NCI-H345 (cell line): ENCODE data around the gene RBM3.
A peak's percentile ranks its signal among the peaks of the same experiment; 100 is the strongest.

Source experiments
- DNase-seq: peaks from one replicate; lab custom pipeline; 2025; lab: John Stamatoyannopoulos, UW

The RBM3 gene

DNA sequence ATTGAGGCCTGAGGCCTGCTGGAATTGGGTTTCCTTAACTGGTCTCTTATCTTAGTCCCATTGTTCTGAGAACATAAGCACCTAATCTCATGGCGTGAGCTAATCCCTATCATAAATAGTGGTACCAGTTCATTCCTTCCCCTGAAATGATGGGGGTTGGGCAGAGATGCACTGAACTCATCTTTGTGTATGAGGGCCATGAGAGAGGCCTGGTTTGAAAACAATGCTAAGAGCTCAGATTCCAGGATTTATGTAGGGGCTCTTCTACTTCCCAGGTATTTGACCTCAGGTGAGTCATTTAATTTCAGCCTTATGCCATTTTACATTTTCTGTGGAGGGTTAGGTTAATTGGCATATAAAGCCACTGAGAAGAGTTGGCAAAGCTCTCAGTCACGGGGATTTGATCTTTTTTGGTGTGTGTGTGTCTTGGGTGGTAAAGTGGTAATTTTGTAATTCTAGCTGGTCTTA lies 4.4 kb downstream of the RBM3 start:
- no peak for DNase-seq

DNA sequence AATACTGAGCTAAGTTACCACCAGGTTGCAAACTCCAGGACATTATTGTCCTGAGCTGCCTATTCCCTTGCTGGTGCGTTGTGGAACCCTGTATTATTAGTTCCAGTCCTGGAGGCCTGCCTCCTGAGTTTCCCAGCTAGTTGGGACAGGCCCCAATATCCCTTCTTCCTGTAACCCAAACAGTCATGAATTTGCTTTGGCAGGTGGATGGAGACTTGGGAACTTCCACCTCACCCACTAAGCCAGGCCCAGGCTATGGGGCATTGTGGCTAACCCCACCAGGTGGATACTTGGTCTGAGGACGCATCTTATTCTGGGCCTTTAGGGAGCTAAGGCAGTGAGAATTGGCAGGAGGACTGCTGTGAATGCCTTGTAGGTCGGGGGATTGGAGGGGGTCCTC lies 5.0 kb downstream of the RBM3 start:
- no peak for DNase-seq

DNA sequence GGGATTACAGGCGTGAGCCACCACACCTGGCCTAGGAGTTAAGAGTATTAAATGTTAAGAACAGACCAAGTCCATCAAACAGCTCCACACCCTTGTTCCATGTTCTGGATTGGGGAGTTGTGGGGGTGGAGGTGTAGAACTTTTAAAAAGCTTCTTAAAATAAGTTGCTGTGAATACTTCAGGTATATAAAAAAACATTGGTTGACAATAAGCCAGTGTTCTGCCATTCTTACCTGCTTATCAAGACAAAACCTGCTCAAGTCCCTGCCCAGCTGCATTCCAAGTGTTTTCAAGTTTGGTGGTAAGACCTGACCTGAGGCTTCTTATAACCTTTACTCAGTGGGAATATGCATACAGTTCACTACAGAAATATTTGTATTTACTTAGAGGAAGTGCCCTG lies 6.4 kb downstream of the RBM3 start:
- DNase-seq: no peak

DNA sequence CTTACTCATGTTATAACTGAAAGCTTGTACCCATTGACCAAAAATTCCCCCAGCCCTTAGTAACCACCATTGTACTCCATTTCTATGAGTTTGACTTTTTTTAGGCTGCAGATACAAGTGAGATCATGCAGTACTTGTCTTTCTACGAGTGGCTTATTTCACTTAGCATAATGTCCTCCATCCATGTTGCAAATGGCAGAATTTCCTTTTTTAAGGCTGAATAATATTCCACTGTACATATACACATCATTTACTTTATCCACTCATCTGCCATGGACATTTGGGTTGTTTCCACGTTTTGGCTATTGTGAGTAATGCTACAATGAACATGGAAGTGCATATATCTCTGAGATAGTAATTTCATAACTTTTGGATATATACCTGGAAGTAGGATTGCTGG lies 10.4 kb downstream of the RBM3 start:
- no peak for DNase-seq

DNA sequence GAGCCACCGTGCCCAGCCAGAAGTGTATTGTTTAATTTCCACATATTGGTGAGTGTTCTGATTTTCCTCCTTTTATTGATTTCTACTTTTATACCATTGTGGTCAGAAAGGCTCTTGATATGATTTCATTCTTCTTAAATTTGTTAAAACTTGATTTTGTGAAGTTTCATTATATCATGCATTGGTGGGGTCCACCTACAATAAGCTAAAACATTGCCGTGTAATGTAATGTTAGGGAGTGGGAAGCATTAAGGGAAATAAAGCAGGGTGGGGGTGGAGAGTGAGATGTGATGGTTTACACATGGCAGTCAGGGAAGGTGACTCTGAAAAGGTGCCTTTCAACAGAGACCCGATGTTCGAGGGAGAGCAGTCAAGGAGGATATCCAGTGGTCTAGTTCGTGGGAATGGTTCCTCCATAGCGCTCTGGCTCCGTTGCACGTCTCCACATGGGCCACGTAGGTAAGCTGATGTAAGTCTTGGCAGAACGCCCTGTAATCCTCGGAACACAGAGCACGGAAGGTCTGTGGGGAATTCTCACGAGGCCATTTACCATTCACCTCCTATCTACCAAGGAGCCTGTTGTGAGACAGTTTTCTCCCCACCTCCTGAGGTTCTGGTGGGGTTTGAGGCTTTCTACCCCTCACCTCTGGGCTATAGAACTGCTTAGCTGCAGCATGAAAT lies 15.3 kb downstream of the RBM3 start:
- DNase-seq: peak; percentile 41

DNA sequence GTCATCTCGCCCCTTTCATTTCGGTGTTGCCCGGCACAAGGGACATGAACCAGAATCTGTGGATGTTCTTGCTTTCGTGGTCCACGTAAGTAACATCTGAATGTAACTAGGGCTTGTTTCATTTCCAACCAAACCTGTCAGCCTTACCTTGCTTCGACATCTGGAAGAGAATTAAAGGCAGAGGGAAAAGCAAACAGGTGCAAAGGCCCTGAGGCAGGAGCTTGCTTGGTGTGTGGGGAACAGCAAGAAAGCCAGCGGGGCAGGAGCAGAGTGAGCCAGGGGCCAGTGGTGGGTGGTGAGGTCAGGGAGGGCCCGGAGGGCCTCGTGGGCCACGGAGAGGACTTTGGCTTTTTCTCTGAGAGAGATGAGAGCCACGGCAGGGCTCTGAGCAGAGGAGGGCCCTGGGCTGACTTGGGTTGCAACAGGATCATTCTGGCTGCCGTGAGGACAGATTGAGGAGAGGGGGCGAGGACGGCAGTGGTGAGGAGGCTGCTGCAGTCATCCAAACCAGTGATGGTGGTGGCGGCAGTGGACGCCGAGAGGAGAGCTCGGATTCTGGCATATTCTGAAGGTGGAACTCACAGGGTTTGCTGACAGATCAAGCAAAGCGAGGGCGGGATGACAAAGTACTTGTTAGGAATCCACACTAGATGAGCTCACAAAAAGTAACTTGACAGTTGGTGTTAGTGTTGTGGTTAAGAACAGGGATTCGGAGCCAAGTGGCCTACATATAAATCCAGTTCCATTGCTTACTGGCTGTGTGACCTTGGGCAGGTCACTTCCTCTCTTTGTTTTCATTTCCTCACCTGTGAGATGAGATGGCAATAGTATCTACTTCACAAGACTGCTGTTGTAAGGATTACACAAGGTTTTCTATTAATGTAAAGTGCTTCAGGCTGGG lies 16.2 kb downstream of the RBM3 start:
- no peak for DNase-seq

DNA sequence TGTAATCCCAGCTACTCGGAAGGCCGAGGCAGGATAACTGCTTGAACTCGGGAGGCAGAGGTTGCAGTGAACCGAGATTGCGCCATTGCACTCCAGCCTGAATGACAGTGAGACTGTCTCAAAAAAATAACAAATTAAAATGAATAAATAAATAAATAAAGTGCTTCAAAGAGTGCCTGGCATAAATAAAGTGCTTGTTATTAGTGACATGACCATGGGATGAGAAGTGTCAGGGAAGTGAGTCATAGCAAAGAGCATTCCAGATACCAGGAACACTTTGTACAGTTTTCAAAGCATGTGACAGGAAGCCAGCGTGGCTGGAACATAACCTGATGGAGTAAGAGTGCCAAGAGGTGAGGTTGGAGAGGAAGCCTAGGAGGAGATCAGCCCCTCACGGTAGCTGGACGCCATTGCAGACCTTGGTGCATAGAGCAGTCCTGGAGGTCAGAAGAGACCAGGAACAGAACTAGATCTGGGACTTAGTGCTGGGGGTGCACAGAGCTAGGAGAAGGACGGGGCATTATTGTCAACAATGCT lies 17.0 kb downstream of the RBM3 start:
- DNase-seq: no peak

DNA sequence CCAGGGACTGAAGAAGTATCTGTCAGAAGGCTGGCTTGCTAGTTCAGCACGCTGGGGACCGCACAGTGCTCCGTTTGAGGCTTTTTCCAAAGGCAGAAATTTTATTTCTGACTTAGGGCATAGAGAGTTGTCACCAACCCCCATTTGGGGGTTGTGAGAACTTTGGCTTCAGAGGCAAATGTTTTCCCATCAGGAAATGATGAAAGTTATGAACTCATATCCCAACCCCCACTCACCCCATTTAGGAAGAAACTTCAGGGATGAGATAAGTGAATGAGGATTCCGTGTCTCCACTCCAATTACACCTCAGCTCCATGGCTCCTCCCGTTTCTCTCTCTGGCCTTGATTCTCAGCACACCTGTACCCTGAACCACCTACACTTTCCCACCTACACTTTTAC lies 18.7 kb downstream of the RBM3 start:
- DNase-seq: no peak

DNA sequence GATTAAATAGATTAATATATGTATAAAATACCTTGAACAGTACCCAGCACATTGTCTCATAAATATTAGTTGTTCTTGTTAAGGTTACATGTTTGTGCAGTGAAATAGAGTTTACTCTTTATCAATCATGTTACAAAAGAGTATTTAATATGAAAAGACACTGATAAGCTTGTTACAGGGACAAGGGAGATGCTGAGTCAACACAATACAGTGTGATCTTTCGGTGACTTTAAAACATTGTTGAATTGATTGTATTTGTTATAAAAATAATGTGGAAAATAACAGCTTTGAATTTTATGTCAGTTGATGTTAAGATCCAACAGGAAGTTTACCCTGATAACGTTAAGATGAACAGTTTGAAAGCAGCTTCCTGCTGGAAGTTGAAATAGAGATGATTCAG lies 21.6 kb downstream of the RBM3 start:
- no peak for DNase-seq

DNA sequence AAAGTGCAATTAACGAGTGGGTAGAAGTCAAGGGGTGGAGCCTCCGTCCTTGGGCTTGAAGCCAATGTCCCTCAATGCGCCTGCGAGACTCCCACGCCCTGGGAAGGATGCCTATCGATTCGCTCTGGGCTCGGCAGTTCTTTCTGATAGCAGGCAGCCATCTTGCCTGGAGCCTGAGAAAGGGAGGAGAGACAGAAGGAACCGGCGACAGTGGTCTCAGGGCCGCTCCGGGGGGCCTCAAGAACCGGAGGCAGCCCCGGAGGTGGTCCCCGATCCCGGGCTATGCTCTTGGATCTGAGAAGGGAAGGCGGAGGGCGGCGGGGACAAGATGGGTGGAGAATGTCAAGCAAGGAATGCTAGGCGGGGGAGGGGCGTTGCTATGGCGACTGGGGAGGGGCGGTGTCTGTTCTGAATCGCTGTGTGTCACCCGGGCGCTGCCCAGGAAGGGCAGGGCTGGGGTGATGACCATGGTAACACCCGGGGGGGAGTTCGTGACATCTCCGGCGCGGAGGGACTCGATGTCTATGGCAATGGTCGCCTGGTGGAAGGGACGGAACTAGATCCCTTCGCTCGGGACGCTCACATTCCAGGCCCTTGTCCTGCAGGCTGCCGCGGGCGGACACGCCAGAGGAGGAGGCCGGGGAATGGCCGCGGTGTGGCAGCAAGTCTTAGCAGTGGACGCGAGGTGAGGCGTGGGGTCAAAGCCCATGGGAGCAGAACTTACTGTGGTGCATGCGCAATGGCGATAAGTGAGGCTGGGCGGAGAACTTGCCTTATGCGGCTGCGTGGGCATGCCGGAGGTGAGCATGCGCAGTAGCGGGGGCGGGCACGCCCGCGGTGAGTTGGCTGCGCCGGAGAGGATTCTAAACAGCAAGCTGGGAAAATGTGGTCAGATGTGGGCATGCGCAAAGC lies 23.3 kb downstream of the RBM3 start, which contains the start of gene WDR13:
WDR13 (plus strand) TSS at position 140 of the 912 bp plus-strand sequence; CDS start at position 645, 505 bp downstream.
- DNase-seq: peak; percentile 93

DNA sequence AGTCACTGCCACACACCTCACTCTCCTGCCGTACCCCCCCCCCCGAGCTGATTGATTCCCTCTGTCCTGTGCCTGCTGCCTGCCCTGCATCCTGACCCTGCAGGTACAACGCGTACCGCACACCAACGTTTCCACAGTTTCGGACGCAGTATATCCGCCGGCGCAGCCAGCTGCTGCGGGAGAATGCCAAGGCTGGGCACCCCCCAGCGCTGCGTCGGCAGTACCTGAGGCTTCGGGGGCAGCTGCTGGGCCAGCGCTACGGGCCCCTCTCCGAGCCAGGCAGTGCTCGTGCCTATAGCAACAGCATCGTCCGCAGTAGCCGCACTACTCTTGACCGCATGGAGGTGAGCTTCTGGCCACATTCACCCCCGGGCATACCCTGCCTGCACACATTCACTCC lies 24.3 kb downstream of the RBM3 start:
- no peak for DNase-seq

DNA sequence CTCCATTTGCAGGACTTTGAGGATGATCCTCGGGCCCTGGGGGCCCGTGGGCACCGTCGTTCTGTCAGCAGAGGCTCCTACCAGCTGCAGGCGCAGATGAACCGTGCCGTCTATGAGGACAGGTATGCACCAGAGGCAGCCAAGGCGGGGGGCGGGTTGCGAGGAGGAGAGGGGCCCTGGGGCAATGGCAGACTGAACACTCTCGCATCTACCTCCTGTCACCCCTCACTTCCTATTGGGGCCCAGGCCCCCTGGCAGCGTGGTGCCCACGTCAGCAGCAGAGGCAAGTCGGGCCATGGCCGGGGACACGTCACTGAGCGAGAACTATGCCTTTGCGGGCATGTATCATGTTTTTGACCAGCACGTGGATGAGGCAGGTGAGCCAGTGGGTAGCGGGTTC lies 25.1 kb downstream of the RBM3 start:
- DNase-seq: no peak

DNA sequence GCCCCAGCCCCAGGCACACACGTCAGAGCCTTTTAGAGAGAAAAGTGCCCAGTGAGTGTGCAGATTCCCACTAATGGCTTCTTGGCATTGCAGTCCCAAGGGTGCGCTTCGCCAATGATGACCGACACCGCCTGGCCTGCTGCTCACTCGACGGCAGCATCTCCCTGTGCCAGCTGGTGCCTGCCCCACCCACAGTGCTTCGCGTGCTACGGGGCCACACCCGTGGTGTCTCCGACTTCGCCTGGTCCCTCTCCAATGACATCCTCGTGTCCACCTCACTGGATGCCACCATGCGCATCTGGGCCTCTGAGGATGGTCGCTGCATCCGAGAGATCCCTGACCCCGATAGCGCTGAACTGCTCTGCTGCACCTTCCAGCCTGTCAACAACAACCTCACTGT lies 25.9 kb downstream of the RBM3 start:
- DNase-seq: no peak

DNA sequence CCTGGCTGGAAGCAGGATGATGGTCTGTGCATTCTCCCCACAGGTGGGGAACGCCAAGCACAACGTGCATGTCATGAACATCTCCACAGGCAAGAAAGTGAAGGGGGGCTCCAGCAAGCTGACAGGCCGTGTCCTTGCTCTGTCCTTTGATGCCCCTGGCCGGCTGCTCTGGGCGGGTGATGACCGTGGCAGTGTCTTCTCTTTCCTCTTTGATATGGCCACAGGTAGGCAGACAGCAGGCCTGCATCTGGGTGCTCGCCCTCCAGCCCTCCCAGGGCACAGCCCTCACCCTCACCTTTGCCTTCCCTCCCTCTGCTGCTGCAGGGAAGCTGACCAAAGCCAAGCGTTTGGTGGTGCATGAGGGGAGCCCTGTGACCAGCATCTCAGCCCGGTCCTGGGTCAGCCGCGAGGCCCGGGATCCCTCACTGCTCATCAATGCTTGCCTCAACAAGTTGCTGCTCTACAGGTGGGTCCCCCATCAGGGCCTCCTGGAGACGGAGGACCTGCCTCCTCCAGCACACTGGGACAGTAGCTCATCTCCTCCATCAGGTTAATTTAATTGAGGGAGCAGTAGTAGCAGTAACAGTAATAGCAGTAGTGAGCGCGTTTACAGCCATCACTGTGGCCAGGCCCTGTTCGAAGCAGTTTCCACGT lies 27.6 kb downstream of the RBM3 start:
- no peak for DNase-seq

DNA sequence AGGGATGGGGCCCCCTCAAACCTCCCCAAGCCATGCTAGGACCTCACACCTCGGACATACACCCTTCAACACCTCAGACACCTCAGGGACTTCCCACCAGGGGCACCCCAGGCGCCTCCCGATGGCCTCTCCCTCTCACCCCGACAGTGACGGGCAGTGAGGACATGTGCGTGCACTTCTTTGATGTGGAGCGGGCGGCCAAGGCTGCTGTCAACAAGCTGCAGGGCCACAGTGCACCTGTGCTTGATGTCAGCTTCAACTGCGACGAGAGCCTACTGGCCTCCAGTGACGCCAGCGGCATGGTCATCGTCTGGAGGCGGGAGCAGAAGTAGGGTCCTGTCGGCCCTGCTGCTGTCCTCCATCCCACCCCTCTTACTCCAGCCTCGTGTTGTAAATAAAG lies 30.4 kb downstream of the RBM3 start:
- no peak for DNase-seq

DNA sequence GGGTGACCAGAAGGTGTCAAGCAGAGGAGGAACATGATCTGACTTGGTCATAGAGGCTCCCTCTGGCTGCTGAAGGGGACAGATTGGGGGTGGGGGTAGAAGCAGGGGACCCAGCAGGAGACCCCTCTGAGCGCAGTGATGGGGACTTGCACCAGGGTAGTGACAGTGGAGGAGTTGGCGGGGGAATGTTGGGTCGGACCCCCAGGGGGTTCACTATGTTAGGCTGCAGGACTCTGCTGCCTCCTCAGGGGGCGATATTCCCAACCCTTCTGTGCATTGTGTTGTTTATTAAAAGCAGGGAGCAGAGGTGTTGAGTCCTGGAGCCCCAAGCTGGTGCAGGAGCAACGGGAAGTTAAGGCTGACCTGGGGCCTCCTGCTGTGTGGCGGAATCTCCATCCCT lies 31.8 kb downstream of the RBM3 start:
- no peak for DNase-seq

DNA sequence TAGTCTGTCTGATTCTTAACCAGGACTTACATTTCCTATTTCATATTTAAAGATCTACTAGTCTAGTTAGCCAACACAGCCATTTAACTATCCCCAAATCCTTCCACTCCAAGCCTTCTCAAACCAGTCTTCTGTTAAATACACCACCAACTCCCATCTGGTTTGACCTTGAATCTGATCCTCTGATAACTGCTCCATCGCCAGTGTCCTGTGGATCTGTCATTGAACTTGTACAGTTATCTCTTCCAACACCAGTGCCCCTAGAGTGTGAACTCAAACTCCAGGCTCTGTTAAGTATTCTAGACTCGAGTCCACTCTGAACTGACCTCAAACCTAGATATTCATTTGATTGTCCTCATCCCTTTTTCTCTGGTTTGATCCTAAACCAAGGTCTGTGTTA lies 37.4 kb downstream of the RBM3 start:
- DNase-seq: no peak

DNA sequence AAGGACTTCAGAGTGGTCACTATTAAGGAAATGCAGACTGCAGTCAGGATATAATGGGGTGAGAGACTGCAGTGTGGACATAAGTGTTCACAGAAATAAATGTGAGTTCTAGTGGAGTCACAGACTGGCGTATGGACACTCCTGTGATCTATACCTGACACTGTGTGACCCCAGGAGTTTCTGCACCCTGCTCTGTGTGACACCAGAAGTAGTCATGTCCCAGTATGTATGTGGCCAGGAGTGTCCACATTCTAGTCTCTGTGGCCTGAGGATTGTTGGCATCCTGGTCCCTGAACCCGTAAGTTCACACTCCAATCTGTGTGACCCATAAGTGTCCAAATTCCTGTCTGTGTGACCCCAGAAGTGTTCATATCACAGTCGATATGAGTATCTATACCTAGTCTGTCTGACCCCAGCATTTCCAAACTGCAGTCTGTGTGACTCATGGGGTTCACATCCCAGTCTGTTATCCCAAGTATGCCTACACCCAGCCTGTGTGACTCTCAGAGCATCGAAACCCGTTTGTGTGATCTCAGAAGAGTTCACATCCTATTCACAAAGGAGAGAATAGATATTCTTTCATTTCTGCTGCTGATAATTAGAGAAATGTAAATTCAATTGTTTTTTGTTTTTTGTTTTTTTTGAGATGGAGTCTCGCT lies 39.3 kb downstream of the RBM3 start:
- DNase-seq: no peak

DNA sequence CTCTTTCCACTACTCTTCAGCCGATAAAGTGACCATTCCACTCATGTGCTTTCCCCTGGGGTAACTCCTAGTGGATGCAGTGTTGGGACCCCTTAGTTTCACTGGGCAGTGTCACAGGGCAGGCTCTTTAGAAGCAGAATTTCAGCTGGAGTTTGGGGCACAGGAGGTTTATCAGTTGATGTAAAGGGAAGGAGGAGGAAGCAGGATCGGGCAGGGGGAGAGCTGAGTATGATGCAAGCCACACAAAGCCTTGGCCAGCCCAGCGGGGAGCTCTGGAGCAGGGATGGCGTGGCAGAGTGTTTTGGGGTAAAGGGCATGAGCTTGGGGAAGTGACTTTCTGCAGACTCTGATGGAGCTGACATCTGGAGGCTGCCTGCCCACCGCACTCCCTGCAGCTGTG lies 42.3 kb downstream of the RBM3 start:
- DNase-seq: no peak

DNA sequence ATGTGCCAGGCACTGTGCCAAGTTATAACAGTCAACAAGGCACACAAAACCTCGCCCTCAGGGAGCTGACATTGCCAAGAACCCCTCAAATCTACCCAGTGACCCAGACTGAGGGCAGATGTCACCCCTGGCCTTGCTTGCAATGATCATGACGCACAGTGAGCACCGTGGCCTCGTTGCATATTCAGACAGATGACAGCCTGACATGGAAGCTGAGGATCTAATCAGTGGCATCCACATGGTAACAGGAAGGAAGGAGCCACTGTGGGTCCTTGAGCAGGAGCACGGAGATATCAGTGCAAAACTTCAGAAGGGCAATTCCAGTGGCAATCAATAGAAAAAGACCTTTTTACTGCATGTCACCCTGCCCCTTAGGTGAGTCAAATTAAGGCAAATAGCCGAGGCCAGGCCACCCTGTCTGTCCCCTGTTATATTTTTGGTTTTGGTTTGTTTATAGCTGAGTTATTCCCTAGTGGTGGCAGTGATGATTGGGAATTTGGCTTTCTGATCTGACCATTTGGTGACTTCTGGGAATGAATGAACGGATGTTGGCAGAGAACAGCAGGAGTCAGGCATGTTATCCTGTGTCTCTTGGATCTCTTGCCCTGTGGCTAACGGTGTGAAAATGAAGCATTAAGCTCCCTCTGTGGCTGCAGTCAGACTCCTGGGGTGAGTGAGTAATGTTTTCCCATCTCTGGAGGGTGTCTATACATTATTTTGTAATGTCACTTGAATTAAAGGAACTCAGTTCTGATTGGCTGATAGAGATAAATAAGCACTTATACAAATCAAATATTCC lies 43.5 kb downstream of the RBM3 start:
- DNase-seq: no peak
